KOPT-K1 (cell line): ENCODE data around the gene PLAAT3.
"Not testable (repeated sequence)": the region's sequence is repeated elsewhere in the genome, so short reads cannot be mapped to it uniquely, and the experiment has no call there.

Source experiments
- H3K27ac ChIP-seq: fragments of 200-600 bp; sonication (generic); 2 replicates; pipeline ENCODE4 v1.5.1; 2016; ENCODE audit warnings: antibody characterized with exemption, mild to moderate bottlenecking, low read depth, low read length; ENCODE audit not compliant: poor library complexity, severe bottlenecking
- H3K36me3 ChIP-seq: fragments of 200-600 bp; sonication (generic); 2 replicates; pipeline ENCODE4 v1.5.1; 2017; ENCODE audit warnings: antibody characterized with exemption, mild to moderate bottlenecking, low read length, moderate library complexity; ENCODE audit not compliant: insufficient read depth
- H3K9me3 ChIP-seq: fragments of 200-600 bp; sonication (generic); 2 replicates; pipeline ENCODE4 v1.5.1; 2017; ENCODE audit warnings: antibody characterized with exemption, low read length, mild to moderate bottlenecking; ENCODE audit not compliant: insufficient read depth, poor library complexity, severe bottlenecking

PLAAT3 gene

GRCh38 chr11:63564056-63564774, 50.0 kb downstream of the PLAAT3 start:
- Histone ChIP-seq H3K9me3 (no peaks in the 10 kb centered on the region), H3K27ac (no peak overlapping the region), H3K36me3 (no peaks in the 10 kb centered on the region)

GRCh38 chr11:63563201-63564055, 50.8 kb downstream of the PLAAT3 start, which contains the start of gene PLAAT2:
Gene PLAAT2 (minus strand): TSS chr11:63563379. CDS start chr11:63563324, 55 bp downstream.
- Histone ChIP-seq H3K36me3 (no peaks in the 10 kb centered on the region), H3K9me3 (no peaks in the 10 kb centered on the region), H3K27ac (no peak within 1 kb of the TSS)

GRCh38 chr11:63560506-63561180, 53.6 kb downstream of the PLAAT3 start:
- H3K9me3 ChIP-seq: no peaks in the 10 kb centered on the region
- H3K36me3 ChIP-seq: no peaks in the 10 kb centered on the region
- H3K27ac ChIP-seq: peak overlapping the region; percentile 60

DNA sequence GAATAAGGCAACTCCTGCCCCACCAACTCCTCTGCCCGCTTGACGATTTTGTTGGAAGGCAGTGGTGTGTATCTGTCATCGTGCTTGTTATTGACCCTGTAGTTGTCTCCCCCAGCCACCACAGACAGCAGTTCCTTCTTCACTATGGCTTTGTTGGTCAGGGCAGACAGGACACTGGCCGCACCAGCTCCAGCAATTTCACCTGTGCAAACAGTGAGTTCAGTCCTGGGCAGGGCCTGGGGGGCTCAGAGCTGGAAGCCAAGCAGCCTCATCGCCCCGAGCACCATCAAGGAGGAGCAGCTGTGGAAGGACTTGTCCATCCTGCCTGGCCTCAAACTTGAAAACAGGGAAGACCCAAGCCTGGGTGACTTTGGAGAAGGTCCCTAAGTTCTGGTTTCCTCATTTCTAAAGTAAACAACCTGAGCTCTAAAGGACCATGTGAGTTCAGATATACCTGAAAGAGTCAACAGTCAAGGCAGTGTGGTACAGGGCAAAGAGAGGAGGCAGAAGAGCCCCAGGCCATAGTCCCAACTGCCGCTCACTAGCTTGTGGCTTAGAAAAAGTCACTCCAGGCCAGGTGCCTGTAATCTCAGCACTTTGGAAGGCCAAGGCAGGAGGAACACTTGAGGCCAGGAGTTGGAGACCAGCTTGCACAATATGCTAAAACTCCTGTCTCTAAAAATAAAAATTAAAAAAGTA, 55.6 kb downstream of the PLAAT3 start:
- Histone ChIP-seq H3K36me3 (no peaks in the 10 kb centered on the region), H3K27ac (no peak overlapping the region)

GRCh38 chr11:63557570-63557969, 56.7 kb downstream of the PLAAT3 start:
- Histone ChIP-seq H3K36me3 (no peaks in the 10 kb centered on the region), H3K27ac (no peak overlapping the region), H3K9me3 (no peaks in the 10 kb centered on the region)

More for the DNA sequence above, 55.6 kb downstream of the PLAAT3 start:
- no peaks in the 10 kb centered on the region for H3K9me3 ChIP-seq

DNA sequence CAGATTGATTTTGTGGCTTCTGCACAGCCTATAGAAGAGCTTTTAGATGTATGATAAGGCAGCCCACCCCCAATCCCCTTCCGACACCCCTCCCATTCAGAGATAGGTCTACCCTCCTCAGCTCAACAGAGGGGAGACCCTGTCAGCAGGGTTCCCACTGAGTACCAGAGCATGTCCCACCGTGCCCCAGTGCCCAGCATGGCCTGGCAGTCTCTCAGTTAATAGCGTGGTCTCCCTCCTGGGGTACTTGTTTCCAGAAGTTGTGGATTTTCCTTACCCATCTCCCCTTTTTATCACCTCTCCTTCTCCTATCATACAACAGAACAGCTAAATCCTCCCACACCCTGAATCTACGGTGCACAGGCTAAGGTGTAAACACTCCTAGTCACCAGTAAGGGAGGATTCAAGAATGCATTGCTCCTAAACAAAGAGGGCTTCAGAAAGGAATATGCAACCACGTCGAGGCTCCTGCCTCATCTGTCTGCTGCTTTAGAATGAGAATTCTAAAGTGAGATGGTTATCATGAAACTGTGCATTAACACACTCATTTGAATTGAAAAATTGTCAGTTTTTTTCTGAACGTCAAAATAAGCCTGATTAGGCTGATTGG, 57.7 kb downstream of the PLAAT3 start:
- H3K9me3 ChIP-seq: no peaks in the 10 kb centered on the region
- peak overlapping the region; percentile 33 for H3K27ac ChIP-seq
- H3K36me3 ChIP-seq: no peaks in the 10 kb centered on the region

GRCh38 chr11:63554877-63555223, 59.4 kb downstream of the PLAAT3 start:
- Histone ChIP-seq H3K27ac (peak overlapping the region; percentile 80), H3K36me3 (no peaks in the 10 kb centered on the region), H3K9me3 (no peaks in the 10 kb centered on the region)

GRCh38 chr11:63553759-63554158, 60.5 kb downstream of the PLAAT3 start:
- H3K9me3 ChIP-seq: no peaks in the 10 kb centered on the region
- H3K27ac ChIP-seq: peak overlapping the region; percentile 80
- H3K36me3 ChIP-seq: no peaks in the 10 kb centered on the region

- Histone ChIP-seq H3K9me3 (no peaks in the 10 kb centered on the region), H3K36me3 (no peaks in the 10 kb centered on the region), H3K27ac (peak overlapping the region; percentile 80)
These were observed 61.3 kb downstream of the PLAAT3 start for GRCh38 chr11:63552921-63553320.

- Histone ChIP-seq H3K36me3 (no peaks in the 10 kb centered on the region), H3K9me3 (no peaks in the 10 kb centered on the region), H3K27ac (peak overlapping the region; percentile 42)
These were observed 62.4 kb downstream of the PLAAT3 start for GRCh38 chr11:63551889-63552266.

DNA sequence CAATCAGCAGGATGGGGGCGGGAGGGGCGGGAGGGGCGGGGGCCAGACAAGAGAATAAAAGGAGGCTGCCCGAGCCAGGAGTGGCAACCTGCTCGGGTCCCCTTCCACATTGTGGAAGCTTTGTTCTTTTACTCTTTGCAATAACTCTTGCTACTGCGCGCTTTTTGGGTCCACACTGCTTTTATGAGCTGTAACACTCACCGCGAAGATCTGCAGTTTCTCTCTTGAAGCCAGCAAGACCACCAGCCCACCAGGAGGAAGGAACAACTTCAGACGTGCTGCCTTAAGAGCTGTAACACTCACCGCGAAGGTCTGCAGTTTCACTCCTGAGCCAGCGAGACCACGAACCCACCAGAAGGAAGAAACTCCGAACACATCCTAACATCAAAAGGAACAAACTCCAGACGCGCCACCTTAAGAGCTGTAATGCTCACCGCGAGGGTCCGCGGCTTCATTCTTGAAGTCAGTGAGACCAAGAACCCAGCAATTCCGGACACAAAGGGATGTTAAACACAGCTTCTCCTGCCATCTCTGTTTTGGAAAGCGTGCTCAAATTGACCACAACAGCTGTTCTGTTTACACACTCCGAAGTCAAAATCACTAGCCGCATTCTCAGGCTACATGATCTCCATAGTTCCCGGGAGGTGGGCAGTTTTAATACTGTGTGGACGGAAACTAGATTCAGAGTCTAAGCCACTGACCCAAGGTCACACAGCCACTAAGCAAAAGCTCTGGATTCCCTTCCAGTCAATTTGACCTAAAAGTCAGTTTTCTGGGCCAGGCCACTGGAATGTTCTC, 62.9 kb downstream of the PLAAT3 start:
- no peaks in the 10 kb centered on the region for H3K36me3 ChIP-seq
- peak overlapping the region; percentile 42 for H3K27ac ChIP-seq
- H3K9me3 ChIP-seq: no peaks in the 10 kb centered on the region

GRCh38 chr11:63550156-63550700, 64.0 kb downstream of the PLAAT3 start:
- not testable (repeated sequence) for H3K36me3 ChIP-seq, H3K9me3 ChIP-seq, H3K27ac ChIP-seq

DNA sequence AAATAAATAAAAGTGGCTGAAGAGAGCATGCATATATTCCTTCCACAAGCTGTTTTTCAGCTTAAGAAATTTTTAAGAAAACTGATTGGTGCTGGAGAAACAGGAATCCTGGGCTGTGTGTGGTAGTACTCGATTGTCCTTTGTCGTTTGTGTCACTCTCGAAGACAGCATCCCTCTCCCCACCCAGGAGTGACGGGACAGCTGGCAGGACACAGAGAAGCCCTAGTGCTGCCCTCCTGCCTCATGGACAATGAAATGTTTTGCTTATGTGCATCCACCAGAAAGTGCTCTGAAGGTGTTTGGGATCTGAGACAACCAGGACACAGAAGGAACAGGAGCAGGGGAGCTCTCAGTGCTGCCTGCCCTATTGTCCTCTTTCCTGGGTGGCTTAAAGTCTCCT, 64.8 kb downstream of the PLAAT3 start:
- Histone ChIP-seq H3K27ac (no peak overlapping the region), H3K36me3 (peaks cover 9% of the 10 kb centered on the region; the same call in 1 of the 2 replicates), H3K9me3 (no peaks in the 10 kb centered on the region)
